GM12891 (cell line): ENCODE results near the gene PMF1.
"Not testable (repeated sequence)": the region's sequence is repeated elsewhere in the genome, so short reads cannot be mapped to it uniquely, and the experiment has no call there.

Source experiments
- DNase-seq: peaks from one replicate; pipeline ENCODE4 v3.0.0; 2011; ENCODE audit warnings: low spot score; ENCODE audit not compliant: insufficient read length
- FAIRE-seq: peaks from 2 replicates; lab custom pipeline; 2011; peaks lifted over from hg19 to GRCh38; lab: Jason Lieb, UNC
- PAX5 ChIP-seq: IDR thresholded peaks from 2 replicates; pipeline ENCODE4 v1.6.1; 2011; ENCODE audit warnings: low read length, moderate library complexity, mild to moderate bottlenecking; ENCODE audit not compliant: insufficient read depth, severe bottlenecking
- POLR2A ChIP-seq: IDR thresholded peaks from 2 replicates; pipeline ENCODE4 v1.6.1; 2011; ENCODE audit warnings: low read depth, low read length, control low read depth
- POLR2AphosphoS5 ChIP-seq: IDR thresholded peaks from 2 replicates; pipeline ENCODE4 v1.6.1; 2011; ENCODE audit warnings: low read depth, low read length, control low read depth
- POU2F2 ChIP-seq: IDR thresholded peaks from 2 replicates; pipeline ENCODE4 v1.6.1; 2011; ENCODE audit warnings: low read depth, mild to moderate bottlenecking, control low read depth, low read length, moderate library complexity
- SPI1 ChIP-seq: IDR thresholded peaks from 2 replicates; pipeline ENCODE4 v1.6.1; 2011; ENCODE audit warnings: low read depth, low read length, control low read depth
- TAF1 ChIP-seq: IDR thresholded peaks from 2 replicates; pipeline ENCODE4 v1.6.1; 2011; ENCODE audit warnings: low read depth, low read length, control low read depth

PMF1 gene

DNA sequence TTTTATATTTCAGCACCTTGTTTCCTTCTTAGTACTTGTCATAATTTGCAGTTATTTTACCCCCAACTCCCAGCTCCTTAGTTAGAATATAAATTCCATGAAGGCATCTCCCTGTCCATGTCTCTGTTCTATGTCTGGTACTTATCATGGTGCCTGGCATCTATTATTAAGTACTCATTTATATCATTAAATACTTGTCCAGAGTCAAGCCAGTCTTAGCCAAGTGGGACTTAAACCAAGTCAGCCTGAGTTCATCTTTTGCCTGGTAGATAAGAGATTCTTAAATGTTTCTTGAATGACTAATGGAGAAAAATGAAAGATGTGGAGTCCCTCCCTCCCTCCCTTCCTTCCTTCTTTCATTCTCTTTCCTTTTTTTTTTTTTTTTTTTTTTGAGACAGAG is 9.5 kb upstream of the PMF1 start:
- no peak for FAIRE-seq
- TF ChIP-seq TAF1 (no peak), POLR2A (no peak), SPI1 (no peak), PAX5 (no peak), POLR2AphosphoS5 (no peak), POU2F2 (no peak)
- no peak for DNase-seq

DNA sequence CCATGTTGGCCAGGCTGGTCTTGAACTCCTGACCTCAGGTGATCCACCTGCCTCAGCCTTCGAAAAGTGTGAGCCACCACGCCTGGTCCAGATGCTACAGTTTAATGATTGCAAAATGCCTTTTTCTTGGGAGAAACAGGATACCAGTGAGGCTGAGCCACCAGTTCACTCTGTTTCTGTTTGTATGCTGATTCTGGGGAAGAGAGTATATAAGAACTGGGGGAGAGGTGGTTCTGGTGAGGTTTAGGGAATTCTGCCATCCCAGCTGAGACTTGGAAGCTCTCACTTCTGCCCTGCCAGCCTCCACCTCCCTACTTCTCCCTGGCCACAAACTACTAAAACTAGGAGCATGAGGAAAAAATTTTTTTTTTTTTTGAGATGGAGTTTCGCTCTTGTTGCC is 8.1 kb upstream of the PMF1 start:
- FAIRE-seq (no peak), DNase-seq (no peak)
- TF ChIP-seq TAF1 (no peak), POLR2AphosphoS5 (no peak), PAX5 (no peak), SPI1 (no peak), POU2F2 (no peak), POLR2A (no peak)

DNA sequence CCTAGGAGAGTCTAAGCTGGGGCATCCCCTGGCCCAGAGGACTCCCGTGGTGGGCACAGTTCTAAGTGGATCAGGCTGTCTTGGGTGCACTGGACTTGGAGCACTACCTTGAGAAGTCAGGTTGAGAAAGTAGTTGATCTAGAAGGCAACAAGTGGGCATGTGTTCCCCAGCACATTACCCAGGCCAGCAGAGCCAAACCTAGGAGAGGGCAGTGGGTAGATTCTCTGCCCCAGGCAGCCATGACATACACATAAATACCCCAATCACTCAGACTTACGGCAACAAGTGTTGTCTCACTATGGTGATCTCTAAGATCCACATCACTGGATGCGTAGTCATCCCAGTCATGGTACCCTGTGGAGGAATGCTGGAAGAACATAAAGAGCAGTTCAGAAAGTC is 1.6 kb upstream of the PMF1 start:
- DNase-seq (no peak), FAIRE-seq (no peak)
- TF ChIP-seq TAF1, result no peak
- TF ChIP-seq PAX5, result no peak
- no peak for TF ChIP-seq POLR2AphosphoS5
- TF ChIP-seq SPI1, result no peak
- TF ChIP-seq POU2F2, result no peak
- TF ChIP-seq POLR2A, result no peak

DNA sequence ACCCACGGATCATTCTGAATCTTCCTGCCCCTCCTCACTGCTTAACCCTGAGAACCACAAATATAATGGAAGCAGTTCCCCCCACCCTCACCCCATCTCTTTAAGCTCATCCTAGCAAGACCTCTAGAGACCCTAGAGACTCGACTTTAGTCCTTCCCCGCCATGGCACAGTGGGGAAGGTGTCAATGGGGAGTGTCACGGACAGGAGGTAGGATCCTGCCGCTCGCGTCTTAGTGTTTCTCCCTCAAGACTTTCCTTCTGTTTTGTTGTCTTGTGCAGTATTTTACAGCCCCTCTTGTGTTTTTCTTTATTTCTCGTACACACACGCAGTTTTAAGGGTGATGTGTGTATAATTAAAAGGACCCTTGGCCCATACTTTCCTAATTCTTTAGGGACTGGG is 677 bp upstream of the PMF1 start:
- TF ChIP-seq POU2F2, result no peak
- no peak for TF ChIP-seq PAX5
- TF ChIP-seq POLR2A, result no peak
- TF ChIP-seq POLR2AphosphoS5, result no peak
- TF ChIP-seq TAF1, result no peak
- no peak for TF ChIP-seq SPI1
- DNase-seq (no peak), FAIRE-seq (no peak)

DNA sequence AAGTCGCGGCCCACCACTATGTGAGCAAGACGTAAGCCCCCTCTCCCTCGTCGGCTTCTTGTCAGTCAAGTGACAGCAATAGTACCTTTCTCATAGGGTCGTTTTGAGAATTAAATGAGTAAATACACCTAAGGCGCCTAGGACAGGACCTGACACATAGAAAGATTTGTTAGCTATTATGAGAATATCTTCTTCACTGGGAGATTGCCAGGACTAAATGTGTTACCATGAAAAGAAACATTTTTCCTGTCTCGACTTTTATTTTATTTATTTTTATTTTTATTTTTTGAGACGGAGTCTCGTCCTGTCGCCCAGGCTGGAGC is 798 bp downstream of the PMF1 start:
- FAIRE-seq, result no peak

DNA sequence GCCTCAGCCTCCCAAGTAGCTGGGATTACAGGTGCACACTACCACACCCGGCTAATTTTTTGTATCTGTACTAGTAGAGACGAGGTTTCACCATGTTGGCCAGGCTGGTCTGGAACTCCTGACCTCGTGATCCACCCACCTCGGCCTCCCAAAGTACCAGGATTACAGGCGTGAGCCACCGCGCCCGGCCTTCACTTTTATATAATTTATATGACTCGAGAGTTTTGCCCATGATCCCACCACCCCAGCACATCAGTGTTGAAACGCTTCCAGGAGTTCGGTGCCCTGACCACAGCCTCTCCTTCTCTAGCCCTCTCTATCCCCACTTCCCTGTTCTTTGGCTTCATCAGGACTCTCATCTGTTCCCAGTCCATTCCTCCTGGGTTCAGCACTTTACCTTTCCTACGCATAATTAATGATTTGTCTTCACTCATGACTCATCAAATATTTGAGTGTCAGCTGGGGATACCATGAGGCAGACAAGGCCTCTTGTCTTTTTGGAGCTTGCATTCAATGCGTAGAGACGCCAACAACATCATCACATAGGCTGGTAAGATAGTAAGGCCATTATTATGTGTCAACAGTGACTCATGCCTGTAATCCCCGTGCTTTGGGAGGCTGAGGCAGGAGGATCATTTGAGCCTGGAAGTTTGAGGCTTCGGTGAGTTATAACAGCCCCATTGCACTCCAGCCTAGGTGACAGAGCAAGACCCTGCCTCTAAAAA is 1.4 kb downstream of the PMF1 start:
- TF ChIP-seq POU2F2 (no peak), PAX5 (no peak), TAF1 (no peak), POLR2AphosphoS5 (no peak), POLR2A (no peak), SPI1 (no peak)
- DNase-seq (no peak), FAIRE-seq (no peak)

More for the DNA sequence above, 798 bp downstream of the PMF1 start:
- no peak for TF ChIP-seq PAX5
- TF ChIP-seq POLR2A, result no peak
- no peak for TF ChIP-seq SPI1
- TF ChIP-seq POU2F2, result no peak
- TF ChIP-seq TAF1, result no peak
- no peak for TF ChIP-seq POLR2AphosphoS5
- DNase-seq, result no peak

DNA sequence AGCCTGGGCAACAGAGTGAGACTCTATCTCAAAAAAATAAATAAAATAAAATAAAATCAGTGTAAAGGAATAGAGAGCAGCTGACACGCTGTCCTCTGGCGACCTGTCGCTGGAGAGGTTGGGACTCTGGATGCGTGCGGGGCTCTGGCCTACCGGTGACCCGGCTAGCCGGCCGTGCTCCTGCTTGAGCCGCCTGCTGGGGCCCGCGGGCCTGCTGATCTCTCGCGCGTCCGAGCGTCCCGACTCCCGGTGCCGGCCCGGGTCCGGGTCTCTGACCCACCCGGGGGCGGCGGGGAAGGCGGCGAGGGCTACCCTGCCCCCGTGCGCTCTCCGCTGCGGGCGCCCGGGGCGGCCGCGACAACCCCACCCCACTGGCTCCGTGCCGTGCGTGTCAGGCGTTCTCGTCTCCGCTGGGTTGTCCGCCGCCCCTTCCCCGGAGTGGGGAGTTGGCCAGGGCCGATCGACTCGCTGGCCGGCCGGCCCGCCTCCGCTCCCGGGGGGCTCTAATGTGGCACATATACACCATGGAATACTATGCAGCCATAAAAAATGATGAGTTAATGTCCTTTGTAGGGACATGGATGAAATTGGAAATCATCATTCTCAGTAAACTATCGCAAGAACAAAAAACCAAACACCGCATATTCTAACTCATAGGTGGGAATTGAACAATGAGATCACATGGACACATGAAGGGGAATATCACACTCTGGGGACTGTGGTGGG is 3.7 kb downstream of the PMF1 start:
- peak; percentile 100 for FAIRE-seq
- not testable (repeated sequence) for DNase-seq

DNA sequence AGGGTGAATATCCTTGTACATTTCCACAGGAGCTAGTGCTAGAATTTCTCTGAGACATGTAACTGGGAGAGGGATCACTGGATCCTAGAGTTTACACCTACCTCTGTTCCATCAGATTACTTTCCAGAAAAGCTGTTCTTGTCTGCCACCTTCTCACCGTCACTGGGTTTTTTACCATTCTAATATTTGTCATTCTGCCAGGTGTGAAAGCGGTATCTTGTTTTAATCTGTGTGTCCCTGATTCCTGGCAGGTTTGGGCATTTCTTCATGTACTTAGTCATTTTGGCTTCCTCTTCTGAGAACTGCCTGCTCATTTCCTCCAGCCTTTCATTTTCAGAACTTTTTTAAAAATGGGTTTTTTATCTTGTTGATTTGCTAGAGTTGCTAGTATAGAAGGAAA is 5.1 kb downstream of the PMF1 start:
- TF ChIP-seq SPI1, result peak; percentile 54
- no peak for TF ChIP-seq POLR2AphosphoS5
- DNase-seq (no peak), FAIRE-seq (no peak)

DNA sequence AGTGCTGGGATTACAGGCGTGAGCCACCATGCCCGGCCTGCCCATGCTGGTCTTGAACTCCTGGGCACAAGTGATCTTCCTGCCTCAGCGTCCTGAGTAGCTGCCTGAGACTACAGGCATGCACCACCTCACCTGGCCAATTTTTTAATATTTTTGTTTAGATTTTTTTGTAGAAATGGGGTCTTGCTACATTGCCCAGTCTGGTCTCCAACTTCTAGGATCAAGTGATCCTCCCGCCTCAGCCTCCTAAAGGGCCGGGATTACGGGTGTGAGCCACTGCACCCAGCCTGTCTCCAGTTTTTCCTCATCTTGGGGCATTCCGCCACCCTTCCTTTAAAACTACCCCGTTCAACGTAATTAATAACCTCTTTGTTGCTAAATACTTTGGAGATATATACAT is 7.4 kb downstream of the PMF1 start:
- no peak for TF ChIP-seq SPI1
- no peak for TF ChIP-seq TAF1
- no peak for TF ChIP-seq POU2F2
- TF ChIP-seq PAX5, result no peak
- TF ChIP-seq POLR2A, result no peak
- no peak for TF ChIP-seq POLR2AphosphoS5
- DNase-seq (no peak), FAIRE-seq (no peak)

DNA sequence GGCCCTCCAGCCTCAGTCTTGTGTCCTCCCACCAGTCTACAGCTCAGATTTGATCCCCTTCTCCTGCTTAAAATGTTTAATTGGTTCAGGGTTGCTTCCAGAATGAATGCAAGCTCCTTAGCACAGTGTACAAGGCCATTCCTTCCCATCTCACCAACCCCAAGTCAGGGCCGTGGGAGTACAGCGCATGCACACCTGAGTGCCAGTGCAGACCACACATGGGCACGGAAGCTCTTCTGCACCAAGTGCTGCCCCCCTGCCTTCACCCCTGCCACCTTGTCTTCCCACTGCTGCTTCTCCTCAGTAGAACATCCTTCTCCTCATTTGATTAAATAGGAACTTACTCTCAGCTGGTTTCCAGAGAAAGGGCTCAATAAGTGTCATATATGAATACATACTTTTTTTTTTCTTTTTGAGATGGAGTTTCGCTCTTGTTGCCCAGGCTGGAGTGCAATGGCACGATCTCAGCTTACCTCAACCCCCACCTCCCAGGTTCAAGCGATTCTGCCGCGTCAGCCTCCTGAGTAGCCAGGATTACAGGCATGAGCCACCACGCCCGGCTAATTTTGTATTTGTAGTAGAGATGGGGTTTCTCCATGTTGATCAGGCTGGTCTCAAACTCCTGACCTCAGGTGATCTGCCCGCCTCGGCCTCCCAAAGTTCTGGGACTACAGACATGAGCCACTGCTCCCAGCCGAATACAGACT is 9.3 kb downstream of the PMF1 start:
- no peak for FAIRE-seq
- no peak for DNase-seq
- TF ChIP-seq POU2F2 (no peak), POLR2AphosphoS5 (no peak), SPI1 (no peak), TAF1 (no peak), PAX5 (no peak), POLR2A (no peak)
